HG03432 (cell line): ENCODE results near the gene PPOX.

Source experiments
- ATAC-seq: cut with Tn5 transposase; IDR thresholded peaks from one replicate; pipeline ENCODE4 v1.9.1; 2021; ENCODE audit warnings: mild to moderate bottlenecking, moderate library complexity; ENCODE audit not compliant: unreplicated experiment

The PPOX gene

GRCh38 chr1:161153176-161153575 is 13.1 kb upstream of the PPOX start:
- no peak for ATAC-seq

GRCh38 chr1:161153682-161154337 is 12.4 kb upstream of the PPOX start, which contains the start of gene UFC1:
TSS of gene UFC1 (plus strand) at chr1:161153978. CDS start at chr1:161153998, 20 bp downstream.
- peak; percentile 90 for ATAC-seq

GRCh38 chr1:161157867-161158266 is 8.4 kb upstream of the PPOX start:
- no peak for ATAC-seq

GRCh38 chr1:161158316-161159010 is 7.8 kb upstream of the PPOX start:
- ATAC-seq, result no peak

GRCh38 chr1:161159087-161159912 is 6.9 kb upstream of the PPOX start, which contains the start of gene USP21:
TSS of gene USP21 (plus strand) at chr1:161159500. CDS start at chr1:161160641, 1,141 bp downstream.
- peak; percentile 85 for ATAC-seq

- ATAC-seq, result peak; percentile 2
Measured at GRCh38 chr1:161159913-161160243, 6.3 kb upstream of the PPOX start.

GRCh38 chr1:161160671-161161145 is 5.5 kb upstream of the PPOX start:
- ATAC-seq, result no peak

- no peak for ATAC-seq
Measured at GRCh38 chr1:161161652-161162051, 4.6 kb upstream of the PPOX start.

- ATAC-seq, result no peak
Measured at GRCh38 chr1:161162052-161162451, 4.2 kb upstream of the PPOX start.

GRCh38 chr1:161162806-161163205 is 3.4 kb upstream of the PPOX start:
- no peak for ATAC-seq

- no peak for ATAC-seq
Measured at GRCh38 chr1:161163793-161164192, 2.4 kb upstream of the PPOX start.

- no peak for ATAC-seq
Measured at GRCh38 chr1:161164901-161165610, 1.2 kb upstream of the PPOX start.

- peak; percentile 1 for ATAC-seq
Measured at GRCh38 chr1:161166669-161167548, 683 bp downstream of the PPOX start.

GRCh38 chr1:161168906-161169305 is 2.7 kb downstream of the PPOX start:
- ATAC-seq, result no peak

- ATAC-seq, result no peak
Measured at GRCh38 chr1:161171191-161171590, 5.0 kb downstream of the PPOX start.

GRCh38 chr1:161171696-161172095 is 5.5 kb downstream of the PPOX start:
- no peak for ATAC-seq

GRCh38 chr1:161172349-161172748 is 6.1 kb downstream of the PPOX start:
- ATAC-seq, result no peak

- ATAC-seq, result no peak
Measured at GRCh38 chr1:161172776-161173376, 6.7 kb downstream of the PPOX start.

GRCh38 chr1:161173711-161174110 is 7.5 kb downstream of the PPOX start:
- no peak for ATAC-seq
